IPS-NIHi7 (cell line): Measurements from ENCODE around the gene FBXO38.
A peak's percentile ranks its signal among the peaks of the same experiment; 100 is the strongest.

Experiments
- DNase-seq: peaks from one replicate; pipeline ENCODE4 v3.0.0; 2012; ENCODE audit warnings: mixed read lengths; ENCODE audit errors: extremely low spot score

Gene FBXO38, protein sequence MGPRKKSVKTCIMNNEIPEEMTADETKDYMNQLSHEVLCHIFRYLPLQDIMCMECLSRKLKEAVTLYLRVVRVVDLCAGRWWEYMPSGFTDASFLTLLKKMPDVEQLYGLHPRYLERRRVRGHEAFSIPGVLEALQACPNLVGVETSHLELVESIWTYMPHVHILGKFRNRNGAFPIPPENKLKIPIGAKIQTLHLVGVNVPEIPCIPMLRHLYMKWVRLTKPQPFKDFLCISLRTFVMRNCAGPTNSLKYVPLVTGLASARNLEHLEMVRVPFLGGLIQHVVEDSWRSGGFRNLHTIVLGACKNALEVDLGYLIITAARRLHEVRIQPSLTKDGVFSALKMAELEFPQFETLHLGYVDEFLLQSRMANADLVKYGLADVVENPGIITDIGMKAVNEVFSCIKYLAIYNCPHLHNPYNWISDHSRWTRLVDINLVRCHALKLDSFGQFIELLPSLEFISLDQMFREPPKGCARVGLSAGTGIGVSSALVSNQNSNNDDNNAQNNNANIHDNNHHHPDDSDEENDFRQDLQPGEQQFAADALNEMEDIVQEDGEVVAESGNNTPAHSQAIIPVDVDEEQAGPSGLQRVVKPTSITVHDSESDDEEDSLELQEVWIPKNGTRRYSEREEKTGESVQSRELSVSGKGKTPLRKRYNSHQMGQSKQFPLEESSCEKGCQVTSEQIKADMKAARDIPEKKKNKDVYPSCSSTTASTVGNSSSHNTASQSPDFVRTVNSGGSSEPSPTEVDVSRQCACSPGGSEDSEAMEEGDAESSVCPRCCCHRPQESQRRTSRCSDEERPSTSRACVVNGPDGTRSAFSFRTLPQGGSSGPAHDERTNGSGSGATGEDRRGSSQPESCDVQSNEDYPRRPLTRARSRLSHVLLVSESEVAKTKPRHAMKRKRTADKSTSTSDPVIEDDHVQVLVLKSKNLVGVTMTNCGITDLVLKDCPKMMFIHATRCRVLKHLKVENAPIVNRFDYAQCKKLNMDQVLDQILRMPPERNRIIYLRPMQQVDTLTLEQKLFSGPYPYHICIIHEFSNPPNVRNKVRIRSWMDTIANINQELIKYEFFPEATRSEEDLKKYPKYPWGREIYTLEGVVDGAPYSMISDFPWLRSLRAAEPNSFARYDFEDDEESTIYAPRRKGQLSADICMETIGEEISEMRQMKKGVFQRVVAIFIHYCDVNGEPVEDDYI

DNA sequence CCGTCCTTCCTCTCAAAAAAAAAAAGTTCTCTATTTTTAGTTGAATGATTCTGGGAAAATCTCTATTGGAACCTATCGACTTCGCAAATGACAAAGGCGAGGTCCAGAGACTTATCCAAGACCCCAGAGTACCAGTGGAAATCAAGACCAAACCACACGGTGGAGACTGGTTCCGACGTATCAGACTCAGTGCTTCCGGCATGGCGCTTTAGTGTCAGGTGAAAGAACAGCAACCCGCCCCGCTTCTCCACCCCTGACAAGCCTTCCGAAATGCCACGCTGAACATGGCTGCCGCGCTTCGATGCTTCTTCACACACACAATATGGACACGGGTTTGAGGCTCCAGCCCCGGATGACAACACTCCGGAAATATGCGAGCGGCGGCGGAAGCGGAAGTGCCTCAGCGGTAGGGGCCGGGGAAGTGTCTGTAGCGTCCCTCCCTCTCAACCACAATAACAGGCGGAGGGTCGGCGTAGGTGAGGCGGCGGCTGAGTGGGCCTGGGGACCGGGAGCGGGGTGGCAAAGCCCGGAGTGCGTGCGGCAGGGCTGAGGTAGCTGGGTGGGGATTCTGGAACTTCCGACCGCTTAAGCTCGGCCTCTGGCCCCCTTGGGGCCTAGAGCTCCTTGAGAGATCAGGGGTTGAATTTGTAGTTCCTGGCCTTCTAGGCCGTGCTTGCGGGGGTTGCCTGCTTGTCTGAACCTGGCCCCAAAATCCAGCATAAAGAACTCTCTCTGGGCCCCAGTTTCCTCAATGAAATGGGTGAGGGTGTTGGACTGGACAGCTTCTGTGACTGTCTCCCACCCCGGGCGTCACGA lies at the start of gene FBXO38:
FBXO38 (plus strand) TSS at position 395 of the 816 bp plus-strand sequence. CDS start 10,819 bp downstream, outside the sequence.
- DNase-seq = peak; percentile 92

DNA sequence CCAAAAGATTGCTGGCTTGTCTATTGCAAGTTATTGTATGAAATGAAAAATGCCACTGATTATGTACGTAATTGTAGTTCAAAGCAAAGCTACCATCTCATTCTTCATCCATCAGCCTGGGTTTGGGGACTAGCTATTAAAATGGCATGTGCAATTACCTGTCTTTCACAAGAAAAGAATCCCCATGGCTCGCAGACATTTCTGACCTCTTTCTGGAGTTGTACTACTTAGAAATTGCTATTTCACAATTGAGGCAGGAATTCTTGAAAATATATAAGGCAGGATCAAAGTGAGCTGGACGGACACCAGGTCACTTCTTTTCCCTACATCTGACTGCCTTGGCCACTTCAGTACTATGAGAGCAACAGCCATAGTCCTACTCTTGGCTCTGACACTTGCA lies 48.5 kb upstream of the FBXO38 start, which contains the start of gene SPINK9:
SPINK9 (plus strand) TSS at position 301 of the 400 bp plus-strand sequence; CDS start at position 356, 55 bp downstream.
- no peak for DNase-seq

DNA sequence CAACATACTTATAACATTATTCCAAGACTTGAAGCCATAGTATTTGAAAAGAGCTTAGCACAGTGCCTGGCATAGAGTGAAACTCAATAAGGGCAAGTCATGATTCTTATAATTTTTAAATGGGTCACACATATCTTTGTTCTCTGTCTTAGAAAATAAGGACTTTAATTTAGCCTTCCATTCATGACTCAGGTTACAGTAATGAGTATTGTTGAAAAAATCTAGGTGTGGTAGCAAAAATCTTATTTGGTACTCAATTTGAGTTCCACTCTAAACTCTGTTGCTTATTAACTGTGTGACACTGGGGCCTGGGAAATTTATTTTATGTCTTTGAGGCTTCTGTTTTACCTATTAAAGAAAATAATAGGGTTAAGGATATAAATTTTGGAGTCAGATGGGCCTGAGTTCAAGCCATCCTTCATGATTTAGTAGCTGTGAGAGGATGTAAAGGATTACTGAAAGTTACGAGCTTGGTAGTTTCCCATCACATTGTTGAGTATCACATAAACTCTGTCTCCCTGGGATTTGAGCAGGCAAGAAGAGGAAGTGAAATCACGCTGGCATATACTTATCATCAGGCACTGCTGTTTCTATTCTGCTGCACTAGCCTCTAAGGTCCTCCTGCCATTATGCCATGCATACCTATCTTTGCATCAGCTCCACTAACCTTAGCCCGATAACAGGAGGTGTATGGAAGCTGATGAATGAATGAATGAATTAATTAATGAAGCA lies 46.9 kb upstream of the FBXO38 start:
- no peak for DNase-seq

DNA sequence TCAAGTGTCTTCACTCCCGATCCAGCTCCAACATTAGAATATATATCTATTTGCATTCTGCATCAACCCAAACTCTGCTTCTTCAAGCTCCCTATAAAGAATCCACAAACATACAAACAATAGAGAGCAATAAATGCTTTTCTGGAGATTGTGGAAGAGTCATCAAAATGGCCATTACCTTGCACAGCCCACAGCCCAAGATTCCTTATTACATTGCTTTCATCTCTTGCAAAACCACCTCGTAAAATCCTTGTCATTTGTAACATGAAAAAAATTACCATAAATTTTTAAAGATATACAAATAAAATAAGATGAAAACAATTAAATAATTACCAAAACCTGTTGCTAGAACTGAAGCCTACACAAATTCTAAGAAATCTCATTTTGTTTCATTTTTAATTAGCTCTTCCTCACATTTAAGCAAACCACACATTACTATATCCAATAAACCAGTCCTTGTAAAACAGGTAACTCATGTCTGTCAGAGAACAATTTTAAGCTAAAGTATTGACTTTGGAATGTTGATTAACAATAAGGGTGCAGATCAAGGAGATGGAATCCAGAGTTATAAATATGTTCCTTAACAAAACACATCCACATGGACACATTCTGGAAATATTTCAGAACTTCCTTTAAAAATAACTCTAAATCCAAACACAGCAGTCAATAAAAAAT lies 41.2 kb upstream of the FBXO38 start:
- no peak for DNase-seq

DNA sequence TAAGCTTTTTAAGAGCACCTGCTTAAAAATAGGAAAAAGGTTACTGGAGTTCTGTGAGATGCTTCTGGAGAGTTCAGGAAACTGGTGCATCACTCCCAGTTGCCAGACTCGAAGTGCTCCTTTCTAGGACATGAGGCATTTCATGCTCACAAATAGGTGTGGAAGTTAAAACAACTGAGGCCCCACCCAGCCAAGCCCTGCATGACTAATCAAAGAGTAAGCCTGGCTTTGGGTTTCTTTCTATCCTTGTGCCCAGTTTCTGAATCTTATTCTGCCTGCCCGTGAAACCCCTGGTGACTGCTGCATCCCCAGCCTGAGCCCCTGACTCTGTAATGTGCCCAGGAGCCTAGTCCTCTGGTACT lies 40.7 kb upstream of the FBXO38 start:
- DNase-seq = peak; percentile 10

DNA sequence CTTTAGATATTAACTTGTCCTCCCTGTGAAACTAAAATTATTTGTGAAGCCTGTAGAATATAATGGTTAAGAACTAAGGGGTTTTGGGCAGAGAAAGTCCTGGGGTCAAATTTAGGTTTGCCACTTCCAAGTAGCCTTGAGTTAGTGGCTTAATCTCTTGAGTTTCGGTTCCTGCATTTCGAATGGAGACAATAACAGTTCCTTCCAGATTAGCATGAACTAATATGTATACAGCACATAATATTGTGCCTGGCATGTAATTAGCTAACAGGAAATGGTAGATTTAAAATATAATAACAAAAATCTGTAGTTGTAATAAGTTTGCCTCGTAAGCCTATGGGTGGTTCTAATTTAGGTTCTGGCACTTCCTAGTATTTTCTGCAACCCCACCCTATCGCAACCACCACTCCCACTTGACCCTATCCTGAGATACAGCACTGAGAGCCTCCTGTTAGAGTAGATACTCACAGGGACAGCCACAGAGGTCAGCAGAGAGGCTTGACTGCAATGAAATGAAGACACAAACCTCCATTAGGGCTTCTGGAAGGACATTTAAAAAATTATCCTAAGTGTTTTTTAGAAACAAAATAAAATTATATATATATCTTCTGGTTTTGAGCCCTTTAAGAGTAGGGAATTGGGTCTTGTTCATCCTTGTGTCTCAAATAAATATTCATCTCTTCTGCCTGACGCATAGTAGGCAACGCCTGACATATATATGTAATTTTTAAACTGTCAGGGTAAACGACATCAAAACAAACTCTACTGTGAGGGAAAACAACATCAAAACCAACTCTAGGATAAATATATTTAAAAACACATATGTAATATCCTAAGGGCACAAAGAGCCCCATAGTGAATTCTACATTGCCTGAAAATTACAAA lies 39.9 kb upstream of the FBXO38 start:
- no peak for DNase-seq

DNA sequence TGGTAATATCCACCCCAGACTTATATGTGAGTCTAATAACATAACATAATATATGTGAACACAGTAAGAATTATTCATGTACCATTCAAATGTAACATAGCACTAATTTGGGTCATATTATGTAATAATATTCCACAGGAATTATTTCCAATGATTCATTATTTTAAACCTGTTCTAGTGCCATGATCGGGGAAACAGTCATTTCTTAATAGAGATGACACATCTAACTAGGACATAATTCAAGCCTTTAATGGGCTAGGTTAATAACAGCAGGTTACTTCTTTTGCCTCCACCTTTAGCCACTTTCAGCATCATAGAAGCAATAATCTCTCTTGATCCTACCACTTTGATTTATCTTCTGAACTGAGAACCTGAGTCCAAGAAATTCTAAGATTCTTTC lies 36.1 kb upstream of the FBXO38 start:
- DNase-seq = no peak

DNA sequence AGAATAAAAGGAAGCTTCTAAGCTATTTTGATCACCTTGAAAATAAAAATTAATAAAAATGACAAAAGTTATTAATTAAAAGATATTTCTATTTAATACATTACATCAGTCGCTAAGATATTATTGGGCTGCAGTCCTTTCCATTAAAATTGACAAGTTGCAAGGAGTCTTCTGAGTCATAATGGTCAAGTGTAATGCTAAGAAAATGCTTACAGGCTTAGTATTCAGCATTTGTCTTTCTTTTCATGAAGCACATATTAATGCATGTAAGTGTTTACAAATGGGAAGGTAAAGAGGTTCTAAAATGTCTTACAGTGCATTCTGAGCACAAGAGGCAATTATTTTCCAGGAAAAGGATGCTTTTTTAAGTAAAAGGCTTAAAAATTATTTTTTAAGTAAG lies 31.1 kb upstream of the FBXO38 start:
- no peak for DNase-seq

DNA sequence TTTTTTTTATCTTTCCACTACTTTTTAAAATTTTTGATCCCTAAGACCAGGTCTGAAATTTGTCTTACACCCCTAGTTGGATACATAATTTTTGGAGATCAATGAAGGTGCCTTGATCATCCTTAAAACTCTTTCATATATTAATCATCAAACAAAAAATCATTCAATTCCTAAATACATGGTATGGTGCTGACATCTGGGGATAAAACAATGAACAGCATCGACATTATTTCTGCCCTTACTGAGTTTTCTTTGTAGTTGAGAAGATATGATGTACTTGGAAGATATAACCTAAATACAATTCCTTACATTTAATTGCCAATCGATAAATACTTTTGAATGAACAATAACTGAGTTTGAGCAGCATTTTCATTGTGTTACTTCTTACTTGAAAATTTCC lies 30.1 kb upstream of the FBXO38 start:
- no peak for DNase-seq

DNA sequence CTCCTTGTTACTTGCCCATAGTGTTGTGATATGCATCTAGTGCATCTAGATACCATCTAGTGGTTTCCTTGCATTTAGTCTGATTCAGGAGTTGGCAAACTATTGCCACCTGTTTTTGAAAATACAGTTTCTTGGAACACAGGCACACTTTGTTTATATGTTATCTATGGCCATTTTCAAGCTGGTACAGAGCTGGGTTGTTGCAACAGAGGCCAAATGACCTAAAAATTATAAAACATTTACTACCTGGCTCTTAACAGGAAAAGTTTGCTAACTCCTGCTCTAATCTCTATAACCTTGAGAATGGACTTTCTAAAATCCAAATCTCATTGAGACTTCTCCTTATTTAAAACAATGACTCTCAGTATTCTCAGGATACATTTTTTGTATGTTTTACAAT lies 19.4 kb upstream of the FBXO38 start:
- no peak for DNase-seq

DNA sequence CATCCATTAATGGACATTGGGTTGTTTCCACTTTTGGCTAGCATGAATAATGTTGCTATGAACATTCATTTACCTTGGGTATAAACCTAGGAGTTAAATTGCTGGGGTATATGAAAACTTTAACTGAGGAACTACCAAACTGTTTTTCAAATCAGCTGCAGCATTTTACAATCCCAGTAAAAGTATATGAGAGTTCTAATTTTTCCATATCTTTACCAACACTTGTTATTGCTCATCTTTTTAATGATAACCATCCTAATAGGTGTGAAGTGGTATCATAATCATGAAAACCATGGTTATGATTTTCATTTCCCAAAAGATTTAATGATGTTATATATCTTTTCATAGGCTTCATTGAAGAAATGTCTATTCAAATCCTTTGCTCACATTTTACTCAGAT lies 15.5 kb upstream of the FBXO38 start:
- DNase-seq = no peak

DNA sequence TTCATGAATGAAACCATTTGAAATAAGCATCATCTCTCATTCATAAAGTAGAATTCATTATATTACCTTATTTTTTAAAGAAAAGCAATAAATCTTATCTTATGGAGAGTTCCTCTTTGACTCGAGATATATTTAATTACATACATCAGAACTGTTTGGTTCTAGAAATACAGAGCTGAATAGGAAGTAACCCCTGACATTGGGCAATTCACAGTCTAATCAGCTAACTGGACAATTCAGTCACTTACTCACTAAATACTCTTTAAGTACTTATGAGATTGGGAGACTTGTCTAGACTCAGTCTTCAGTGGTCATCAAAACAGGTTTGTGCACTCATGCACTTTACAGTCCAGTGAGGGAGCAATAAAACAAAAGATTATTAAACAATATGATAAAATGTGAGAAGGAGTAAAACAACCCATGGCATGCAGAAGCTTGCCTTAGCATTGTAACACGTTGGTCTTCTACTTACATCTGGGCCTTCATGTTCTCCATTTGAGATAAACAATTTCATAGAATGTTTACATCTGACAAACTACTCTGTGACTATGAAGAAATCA lies 11.5 kb upstream of the FBXO38 start:
- DNase-seq = no peak

DNA sequence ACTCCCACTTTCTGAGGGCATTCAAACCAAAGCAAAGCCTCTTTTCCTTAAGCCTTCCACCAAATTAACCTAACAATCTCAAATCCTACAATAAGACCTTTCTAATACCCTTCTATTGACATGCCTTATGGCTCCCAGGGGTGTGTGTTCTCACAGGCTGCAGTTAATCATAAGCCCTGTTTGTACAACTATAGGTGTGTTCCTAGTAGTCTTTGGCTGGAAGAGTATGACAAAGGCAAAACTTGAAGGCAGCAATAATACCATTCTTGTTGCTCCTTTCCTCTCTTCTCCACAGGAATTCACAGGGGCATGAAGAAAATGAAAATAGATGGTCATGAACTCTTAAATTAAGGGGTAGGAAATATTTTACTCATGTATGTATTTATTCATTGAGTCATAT lies 10.9 kb upstream of the FBXO38 start:
- DNase-seq = no peak

DNA sequence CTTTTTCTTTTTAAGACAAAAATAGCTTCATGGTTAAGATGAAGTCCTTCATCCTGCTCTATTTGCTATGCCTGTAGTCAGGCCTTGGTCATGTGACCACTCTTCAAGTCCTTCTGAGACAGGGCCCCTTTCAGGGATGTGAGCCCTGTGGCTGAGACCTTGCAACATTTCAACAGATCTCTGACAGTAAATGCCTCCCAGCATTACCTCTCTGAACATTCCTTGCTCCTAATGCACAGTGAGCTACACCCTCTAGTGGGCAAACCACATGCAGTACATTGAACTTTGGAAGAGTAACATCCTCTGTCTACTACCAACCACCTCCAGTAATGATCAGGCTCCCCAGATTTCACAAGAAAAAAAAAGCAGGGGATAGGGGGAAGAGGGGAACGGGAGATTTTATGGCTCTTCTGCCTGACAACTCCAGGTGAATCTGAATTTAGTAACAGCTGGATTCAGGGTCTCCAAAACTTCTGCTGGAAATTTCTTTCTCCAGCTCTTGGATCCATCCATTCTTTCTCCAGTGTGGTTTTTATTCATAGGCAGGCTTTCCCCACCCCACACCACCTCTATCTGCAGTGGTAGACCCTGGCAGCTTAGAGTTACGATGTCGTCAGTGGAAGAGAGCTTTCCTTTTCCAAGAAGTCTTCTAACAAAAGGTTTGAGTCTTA lies 8.9 kb upstream of the FBXO38 start:
- DNase-seq = peak; percentile 79

DNA sequence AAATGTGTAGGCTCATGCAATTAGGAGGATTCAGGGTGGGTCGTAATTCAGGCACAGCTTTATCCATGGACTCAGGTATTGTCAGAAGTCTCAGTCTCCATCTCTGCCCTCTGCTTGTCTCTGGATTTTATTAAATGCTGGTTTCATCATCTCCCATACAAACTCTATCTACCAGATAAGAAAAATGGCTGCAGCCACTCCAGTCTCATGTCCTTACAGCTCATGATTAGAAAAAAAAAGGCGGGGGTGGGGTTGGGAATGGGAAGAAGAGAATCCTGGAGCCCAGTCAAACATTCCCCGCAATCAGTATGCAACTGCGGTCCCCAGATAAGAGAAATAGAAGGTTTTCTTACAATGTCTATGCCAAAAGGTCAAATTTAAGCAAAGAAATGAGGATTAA lies 7.6 kb upstream of the FBXO38 start:
- no peak for DNase-seq

DNA sequence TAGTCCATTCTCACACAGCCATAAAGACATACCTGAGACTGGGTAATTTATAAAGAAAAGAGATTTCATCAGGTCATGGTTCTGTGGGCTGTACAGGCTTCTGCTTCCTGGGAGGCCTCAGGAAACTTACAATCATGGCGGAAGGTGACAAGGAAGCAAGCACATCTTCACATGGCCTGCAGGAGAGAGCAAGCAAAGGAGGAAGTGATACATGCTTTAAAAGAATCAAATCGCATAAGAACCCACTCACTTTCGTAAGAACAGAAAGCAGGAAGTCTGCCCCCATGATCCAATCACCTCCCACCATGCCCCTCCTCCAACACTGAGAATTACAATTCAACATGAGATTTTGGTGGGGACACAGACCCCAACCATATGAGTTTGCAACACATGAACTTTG lies 5.1 kb upstream of the FBXO38 start:
- no peak for DNase-seq

DNA sequence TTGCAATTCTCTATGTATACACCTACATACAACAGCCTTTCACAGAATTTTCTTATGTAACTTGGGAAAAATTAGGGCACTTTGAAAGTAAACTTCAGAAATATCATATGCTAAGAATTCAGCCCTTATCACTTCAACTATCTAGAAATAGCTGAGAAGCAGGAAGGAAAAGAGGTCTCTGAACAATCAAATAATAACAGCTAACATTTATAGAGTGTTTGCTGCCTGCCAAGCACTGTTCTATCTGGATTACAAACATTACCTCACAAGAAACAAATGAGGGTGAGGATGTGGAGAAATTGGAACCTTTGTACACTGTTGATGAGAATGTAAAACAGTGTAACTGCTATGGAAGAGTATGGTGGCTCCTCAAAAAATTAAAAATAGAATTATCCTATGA lies 4.4 kb upstream of the FBXO38 start:
- no peak for DNase-seq

DNA sequence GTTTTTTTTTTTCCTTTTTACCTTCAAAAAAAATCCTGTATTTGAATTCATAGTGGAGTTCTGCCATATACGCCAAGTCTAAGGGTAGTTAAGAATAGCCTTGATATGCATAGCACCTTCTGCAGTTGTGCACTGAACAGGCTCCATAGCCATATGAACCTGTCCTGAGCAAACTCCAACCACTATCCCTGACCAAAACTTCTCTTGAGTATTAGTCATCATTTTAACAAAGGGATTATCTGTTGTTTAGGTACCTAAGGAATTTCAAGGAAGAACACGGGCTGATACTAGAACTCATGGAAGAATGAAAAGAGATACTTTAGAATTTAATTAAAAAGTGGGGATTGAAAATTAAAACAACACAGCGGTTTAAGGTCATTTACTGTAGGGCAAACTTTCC lies 1.9 kb upstream of the FBXO38 start:
- no peak for DNase-seq
